ENCODE results near the gene MOCOS.

The MOCOS gene

GRCh38 chr18:36314098-36314497 lies 126.8 kb downstream of the MOCOS start:
- Histone ChIP-seq H3K27ac (ENCODE audit: low read length) (no peak overlapping the region), H3K36me3 (ENCODE audit: control insufficient read depth, low read depth, low read length) (no peaks in the 10 kb centered on the region), H3K9ac (ENCODE audit: low read length) (no peak overlapping the region), H3K4me1 (ENCODE audit: control insufficient read depth, low read depth, low read length) (peaks cover 8% of the 10 kb centered on the region), H3K27me3 (ENCODE audit: control insufficient read depth, insufficient read depth, low read length) (no peaks in the 10 kb centered on the region), H3K9me3 (ENCODE audit: control insufficient read depth, low read depth, low read length) (no peaks in the 10 kb centered on the region), H3K4me3 (ENCODE audit: low read length) (no peak overlapping the region)

- Histone ChIP-seq H3K9me3 (ENCODE audit: control insufficient read depth, low read depth, low read length) (no peaks in the 10 kb centered on the region), H3K4me3 (ENCODE audit: low read length) (no peak overlapping the region), H3K36me3 (ENCODE audit: control insufficient read depth, low read depth, low read length) (no peaks in the 10 kb centered on the region), H3K27ac (ENCODE audit: low read length) (no peak overlapping the region), H3K9ac (ENCODE audit: low read length) (no peak overlapping the region), H3K4me1 (ENCODE audit: control insufficient read depth, low read depth, low read length) (peaks cover 1% of the 10 kb centered on the region), H3K27me3 (ENCODE audit: control insufficient read depth, insufficient read depth, low read length) (no peaks in the 10 kb centered on the region)
These were observed 127.5 kb downstream of the MOCOS start for GRCh38 chr18:36314754-36315153.

GRCh38 chr18:36315736-36316135 lies 128.4 kb downstream of the MOCOS start:
- no peaks in the 10 kb centered on the region for H3K4me1 ChIP-seq (ENCODE audit: control insufficient read depth, low read depth, low read length)
- no peaks in the 10 kb centered on the region for H3K36me3 ChIP-seq (ENCODE audit: control insufficient read depth, low read depth, low read length)
- H3K27me3 ChIP-seq (ENCODE audit: control insufficient read depth, insufficient read depth, low read length), result no peaks in the 10 kb centered on the region
- no peak overlapping the region for H3K27ac ChIP-seq (ENCODE audit: low read length)
- no peak overlapping the region for H3K9ac ChIP-seq (ENCODE audit: low read length)
- H3K9me3 ChIP-seq (ENCODE audit: control insufficient read depth, low read depth, low read length), result no peaks in the 10 kb centered on the region
- no peak overlapping the region for H3K4me3 ChIP-seq (ENCODE audit: low read length)

- no peaks in the 10 kb centered on the region for H3K4me1 ChIP-seq (ENCODE audit: control insufficient read depth, low read depth, low read length)
- H3K27ac ChIP-seq (ENCODE audit: low read length), result no peak overlapping the region
- no peak overlapping the region for H3K9ac ChIP-seq (ENCODE audit: low read length)
- H3K36me3 ChIP-seq (ENCODE audit: control insufficient read depth, low read depth, low read length), result no peaks in the 10 kb centered on the region
- H3K27me3 ChIP-seq (ENCODE audit: control insufficient read depth, insufficient read depth, low read length), result no peaks in the 10 kb centered on the region
- H3K9me3 ChIP-seq (ENCODE audit: control insufficient read depth, low read depth, low read length), result no peaks in the 10 kb centered on the region
- no peak overlapping the region for H3K4me3 ChIP-seq (ENCODE audit: low read length)
These were observed 128.9 kb downstream of the MOCOS start for GRCh38 chr18:36316246-36316645.
